ENCODE measurements around the gene SIPA1L3.

DNA sequence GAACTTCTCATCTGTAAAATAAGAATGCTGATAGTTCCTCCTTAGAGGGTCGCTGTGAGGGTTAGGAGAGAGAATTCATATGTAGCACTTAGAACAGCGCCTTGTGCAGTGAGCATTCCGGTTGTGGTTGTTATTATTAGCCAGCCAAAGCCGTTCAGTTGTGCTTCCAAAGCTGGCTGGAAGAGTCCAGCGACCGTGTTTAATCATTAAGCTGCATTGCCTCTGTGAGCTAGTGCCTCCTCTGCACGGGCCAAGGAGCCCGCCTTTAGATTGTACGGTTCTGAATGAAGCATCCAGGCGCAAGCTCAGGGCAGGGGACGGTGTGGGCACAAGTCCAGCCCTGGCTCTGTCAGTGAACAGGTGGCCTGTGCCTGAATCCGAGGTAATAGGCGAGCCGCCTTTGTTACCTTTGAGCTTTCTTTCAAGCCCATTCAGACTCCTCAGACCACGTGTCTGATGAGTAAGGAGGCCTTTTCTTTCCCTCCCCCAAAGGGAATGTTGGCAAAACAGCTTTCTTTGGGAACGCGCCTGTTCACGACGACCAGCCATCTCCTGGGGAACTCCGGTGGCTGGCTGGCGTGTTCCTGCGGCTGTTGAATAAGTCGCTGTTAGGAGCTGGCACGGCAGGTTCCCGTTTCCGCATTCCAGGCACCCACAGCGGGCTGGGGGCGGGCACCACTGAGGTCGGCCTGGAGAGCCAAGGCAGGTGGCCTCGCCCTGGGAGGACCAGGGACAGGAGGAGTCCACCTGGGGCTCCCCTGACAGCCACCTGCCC lies 25.1 kb downstream of the SIPA1L3 start:
- TF ChIP-seq, protein P1, sequence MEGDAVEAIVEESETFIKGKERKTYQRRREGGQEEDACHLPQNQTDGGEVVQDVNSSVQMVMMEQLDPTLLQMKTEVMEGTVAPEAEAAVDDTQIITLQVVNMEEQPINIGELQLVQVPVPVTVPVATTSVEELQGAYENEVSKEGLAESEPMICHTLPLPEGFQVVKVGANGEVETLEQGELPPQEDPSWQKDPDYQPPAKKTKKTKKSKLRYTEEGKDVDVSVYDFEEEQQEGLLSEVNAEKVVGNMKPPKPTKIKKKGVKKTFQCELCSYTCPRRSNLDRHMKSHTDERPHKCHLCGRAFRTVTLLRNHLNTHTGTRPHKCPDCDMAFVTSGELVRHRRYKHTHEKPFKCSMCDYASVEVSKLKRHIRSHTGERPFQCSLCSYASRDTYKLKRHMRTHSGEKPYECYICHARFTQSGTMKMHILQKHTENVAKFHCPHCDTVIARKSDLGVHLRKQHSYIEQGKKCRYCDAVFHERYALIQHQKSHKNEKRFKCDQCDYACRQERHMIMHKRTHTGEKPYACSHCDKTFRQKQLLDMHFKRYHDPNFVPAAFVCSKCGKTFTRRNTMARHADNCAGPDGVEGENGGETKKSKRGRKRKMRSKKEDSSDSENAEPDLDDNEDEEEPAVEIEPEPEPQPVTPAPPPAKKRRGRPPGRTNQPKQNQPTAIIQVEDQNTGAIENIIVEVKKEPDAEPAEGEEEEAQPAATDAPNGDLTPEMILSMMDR (IDR thresholded peaks at IDR 0.05), result no peak
- no peak for TF ChIP-seq POLR2A (IDR thresholded peaks at IDR 0.05)

Measured in adrenal gland (tissue), 5 donors.